Ovary (tissue), 9 donors: Measurements from ENCODE around the gene CERKL. TPM values are rescaled to one million over a fixed set of nuclear protein-coding genes. Genes with fewer than 3 reads are reported as not detected.

Experiments
- DNase-seq, 5 donors: peaks; one replicate each; pipeline ENCODE4 v3.0.0-alpha.2; 2019 to 2020
- H3K27ac ChIP-seq, 2 donors: fragments of 200-600 bp; one replicate each; pipeline versions ENCODE4 v1.5.1 to v1.8.0; 2019 to 2022
- H3K27me3 ChIP-seq: fragments of 200-600 bp; one replicate; pipeline ENCODE4 v1.8.0; 2022
- H3K36me3 ChIP-seq: fragments of 200-600 bp; sonication (generic); one replicate; pipeline ENCODE4 v1.5.1; 2019
- H3K4me1 ChIP-seq: one replicate; pipeline ENCODE4 v1.8.1; 2013; ENCODE audit warnings: mild to moderate bottlenecking, moderate library complexity; ENCODE audit not compliant: insufficient read depth
- H3K4me3 ChIP-seq: fragments of 200-600 bp; sonication (generic); one replicate; pipeline ENCODE4 v1.5.1; 2017
- H3K9me3 ChIP-seq, 2 donors: fragments of 200-600 bp in 1 of 2; sonication (generic) in 1 of 2; one replicate each; pipeline versions ENCODE4 v1.5.1 to v1.8.1; 2013 to 2019; ENCODE audit warnings: mild to moderate bottlenecking in 1 of 2, moderate library complexity in 1 of 2
- CTCF ChIP-seq, 3 donors: fragments of 450-650 bp in 2 of 3; fragments of 200-600 bp in 1 of 3; IDR thresholded peaks; one replicate each; pipeline versions ENCODE4 v1.5.1 to v1.8.0; 2016 to 2022; ENCODE audit warnings: antibody characterized with exemption in 3 of 3, mild to moderate bottlenecking in 1 of 3
- EP300 ChIP-seq: sonication (generic); formaldehyde crosslinking; IDR thresholded peaks from one replicate; pipeline ENCODE4 v1.6.1; 2017; ENCODE audit warnings: antibody characterized with exemption
- POLR2A ChIP-seq: fragments of 450-650 bp; IDR thresholded peaks from one replicate; pipeline ENCODE4 v1.6.1; 2017; ENCODE audit warnings: antibody characterized with exemption, mild to moderate bottlenecking, moderate library complexity
- WGBS, 3 donors: extraction: QIAGEN DNeasy Blood & Tissue Kit in 1 of 3; methylation state at CpG; one replicate each; pipeline versions ENCODE4 v1.1.5 to v1.1.7; 2013 to 2017; 5-methylcytosine and 5-hydroxymethylcytosine counted together
- intact Hi-C, 4 donors: fragments of 100-400 bp; cut with DNase I; formaldehyde crosslinking; loops; one replicate each; pipeline versions ENCODE4 v1.11.0 to v1.15.1; 2022 to 2023
- polyA plus RNA-seq, 2 donors: library from polyadenylated mRNA; stranded (reverse); fragments of 200-250 nt in 1 of 2; fragments of 350-450 nt in 1 of 2; fragmentation: Illumina TruSeq in 1 of 2; extraction: RNeasy Lipid Tissue Mini Kit (QIAGEN cat#74804) in 1 of 2; gene quantifications; one replicate each; pipeline ENCODE4 v1.2.3, GENCODE V29; 2013 to 2014
- total RNA-seq, 7 donors: library from RNA; depleted of rRNA in 2 of 7; stranded (reverse); fragments of >200 nt in 2 of 7; fragmentation: NEBNext Ultra II Directional in 3 of 7; extraction: Animal tissue kit (Norgen Biotek cat#: 25700) in 3 of 7; gene quantifications; one replicate each; pipeline versions ENCODE4 v1.1.0 to v1.2.4, GENCODE V29; 2016 to 2023
- donor health status: DM: no; HTN: no; CAD: no; lungs with moderate emphysema.
- donor health status: DM: no; HTN: no; CAD: no.
- donor health status: Bipolar disorder and iron deficiency.
- donor health status: DM: yes; HTN: yes; CAD: no.
- donor health status: DM: no; HTN: no; CAD: no.
- donor health status: DM: yes; HTN: yes; CAD: no.

The CERKL gene
- total and polyA plus RNA-seq, 9 donors, result 0.11 to 6.5 (median 0.22) TPM; not detected in 2

- 89 to 96% (median 90%) methylated on average over 1 of the region's 1 CpG for WGBS, 3 donors
- TF ChIP-seq POLR2A, result no peak
- TF ChIP-seq CTCF (IDR thresholded peaks at IDR 0.05), result no peak
- TF ChIP-seq EP300, result no peak
- H3K36me3 ChIP-seq, result no peaks in the 10 kb centered on the region
- no peaks in the 10 kb centered on the region for H3K9me3 ChIP-seq
- H3K27ac ChIP-seq, result no peak overlapping the region
- intact Hi-C loops, result no loop called here
- no peaks in the 10 kb centered on the region for H3K27me3 ChIP-seq
- no peak for DNase-seq
- no peaks in the 10 kb centered on the region for H3K4me1 ChIP-seq
- H3K4me3 ChIP-seq, result no peak overlapping the region
Measured at GRCh38 chr2:181520253-181520652, 136.7 kb downstream of the CERKL start.

- 67 to 86% (median 82%) methylated on average over 1 of the region's 1 CpG for WGBS, 3 donors
- no peak for DNase-seq
- TF ChIP-seq CTCF (IDR thresholded peaks at IDR 0.05), result no peak
- TF ChIP-seq POLR2A, result no peak
- TF ChIP-seq EP300, result no peak
- no peak overlapping the region for H3K4me3 ChIP-seq
- H3K4me1 ChIP-seq, result no peaks in the 10 kb centered on the region
- intact Hi-C loops, result no loop called here
- no peaks in the 10 kb centered on the region for H3K36me3 ChIP-seq
- H3K27me3 ChIP-seq, result no peaks in the 10 kb centered on the region
- no peaks in the 10 kb centered on the region for H3K9me3 ChIP-seq
- H3K27ac ChIP-seq, result no peak overlapping the region
Measured at GRCh38 chr2:181517685-181518301, 139.1 kb downstream of the CERKL start.

- no peak for DNase-seq
- intact Hi-C loops, result no loop called here
- no peak overlapping the region for H3K4me3 ChIP-seq
- no peak for TF ChIP-seq POLR2A
- TF ChIP-seq CTCF (IDR thresholded peaks at IDR 0.05), result no peak
- TF ChIP-seq EP300, result no peak
- no peaks in the 10 kb centered on the region for H3K36me3 ChIP-seq
- no peaks in the 10 kb centered on the region for H3K27me3 ChIP-seq
- no peak overlapping the region for H3K27ac ChIP-seq
- no peaks in the 10 kb centered on the region for H3K9me3 ChIP-seq
- H3K4me1 ChIP-seq, result no peaks in the 10 kb centered on the region
Measured at GRCh38 chr2:181516992-181517391, 139.9 kb downstream of the CERKL start.

- no peaks in the 10 kb centered on the region for H3K9me3 ChIP-seq
- H3K27ac ChIP-seq, result no peak overlapping the region
- no peak for DNase-seq
- no peak overlapping the region for H3K4me3 ChIP-seq
- no peak for TF ChIP-seq CTCF (IDR thresholded peaks at IDR 0.05)
- TF ChIP-seq POLR2A, result no peak
- no peak for TF ChIP-seq EP300
- H3K27me3 ChIP-seq, result no peaks in the 10 kb centered on the region
- intact Hi-C loops, result no loop called here
- H3K4me1 ChIP-seq, result no peaks in the 10 kb centered on the region
- H3K36me3 ChIP-seq, result no peaks in the 10 kb centered on the region
- WGBS, 3 donors, result 55 to 75% (median 63%) methylated on average over 3 of the region's 3 CpGs
Measured at GRCh38 chr2:181515719-181516118, 141.2 kb downstream of the CERKL start.
